MM.1S (cell line): ENCODE data around the gene EMC7.

ENCODE experiments used
- DNase-seq: peaks from one replicate; pipeline ENCODE4 v3.0.0-alpha.2; 2015
- H2AFZ ChIP-seq: fragments of 300-600 bp; sonication (generic); 2 replicates; pipeline ENCODE4 v1.6.0; 2016; ENCODE audit warnings: antibody characterized with exemption, low read length
- H3F3A ChIP-seq: fragments of 300-600 bp; sonication (generic); 2 replicates; pipeline ENCODE4 v1.6.1; 2016; ENCODE audit warnings: mild to moderate bottlenecking, antibody characterized with exemption, low read length, moderate library complexity, mixed read lengths; ENCODE audit not compliant: insufficient read depth
- H3K27ac ChIP-seq: fragments of 300-600 bp; sonication (generic); 2 replicates; pipeline ENCODE4 v1.5.1; 2016; ENCODE audit warnings: mild to moderate bottlenecking, low read length
- H3K27me3 ChIP-seq: fragments of 300-600 bp; sonication (generic); replicated peaks from 2 replicates; pipeline ENCODE4 v1.6.0; 2016; ENCODE audit warnings: low read length; ENCODE audit not compliant: insufficient read depth
- H3K36me3 ChIP-seq: fragments of 300-600 bp; sonication (generic); replicated peaks from 2 replicates; pipeline ENCODE4 v1.6.1; 2016; ENCODE audit warnings: mild to moderate bottlenecking, low read length, mixed read lengths; ENCODE audit not compliant: insufficient read depth
- H3K4me1 ChIP-seq: fragments of 300-600 bp; sonication (generic); 2 replicates; pipeline ENCODE4 v1.6.1; 2016; ENCODE audit warnings: low read length, mixed read lengths
- H3K4me2 ChIP-seq: fragments of 300-600 bp; sonication (generic); 2 replicates; pipeline ENCODE4 v1.6.0; 2016; ENCODE audit warnings: low read depth, low read length
- H3K4me3 ChIP-seq: fragments of 300-600 bp; sonication (generic); 2 replicates; pipeline ENCODE4 v1.5.1; 2016; ENCODE audit warnings: low read length, mixed read lengths
- H3K79me2 ChIP-seq: fragments of 300-600 bp; sonication (generic); 2 replicates; pipeline ENCODE4 v1.6.1; 2016; ENCODE audit warnings: mixed run types, low read length, mixed read lengths
- H3K9ac ChIP-seq: fragments of 300-600 bp; sonication (generic); 2 replicates; pipeline ENCODE4 v1.6.1; 2016; ENCODE audit warnings: low read length, mixed read lengths
- H3K9me2 ChIP-seq: fragments of 300-600 bp; sonication (generic); replicated peaks from 2 replicates; pipeline ENCODE4 v1.6.1; 2016; ENCODE audit warnings: mild to moderate bottlenecking, low read length, mixed read lengths; ENCODE audit not compliant: insufficient read depth
- H3K9me3 ChIP-seq: fragments of 300-600 bp; sonication (generic); replicated peaks from 2 replicates; pipeline ENCODE4 v1.6.1; 2016; ENCODE audit warnings: mild to moderate bottlenecking, low read length, mixed read lengths; ENCODE audit not compliant: insufficient read depth
- H4K20me1 ChIP-seq: fragments of 300-600 bp; sonication (generic); 2 replicates; pipeline ENCODE4 v1.6.1; 2016; ENCODE audit warnings: mild to moderate bottlenecking, low read length, moderate library complexity, mixed read lengths; ENCODE audit not compliant: insufficient read depth
- CTCF ChIP-seq: fragments of 300-600 bp; sonication (generic); IDR thresholded peaks from 2 replicates; pipeline ENCODE4 v1.5.1; 2016; ENCODE audit warnings: antibody characterized with exemption, low read length, mixed read lengths
- EZH2 ChIP-seq: fragments of 300-600 bp; sonication (generic); optimal IDR thresholded peaks from 2 replicates; pipeline ENCODE3; 2017; ENCODE audit warnings: low read depth, mild to moderate bottlenecking, antibody characterized with exemption, low read length, mixed read lengths
- EZH2phosphoT487 ChIP-seq: fragments of 300-600 bp; sonication (generic); IDR thresholded peaks from 2 replicates; pipeline ENCODE4 v1.6.1; 2018; ENCODE audit warnings: antibody characterized with exemption, low read length

The EMC7 gene

GRCh38 chr15:34059946-34060345, 41.7 kb downstream of the EMC7 start:
- H3K9me3 ChIP-seq, result no peaks in the 10 kb centered on the region
- H3K27ac ChIP-seq, result no peak overlapping the region
- no peak overlapping the region for H2AFZ ChIP-seq
- H3K27me3 ChIP-seq, result no peaks in the 10 kb centered on the region
- H3F3A ChIP-seq, result no peaks in the 10 kb centered on the region
- H3K36me3 ChIP-seq, result no peaks in the 10 kb centered on the region
- H3K9ac ChIP-seq, result no peak overlapping the region
- H3K9me2 ChIP-seq, result no peaks in the 10 kb centered on the region
- TF ChIP-seq EZH2 (no peak), CTCF (no peak), EZH2phosphoT487 (no peak)
- no peak overlapping the region for H3K4me3 ChIP-seq
- H4K20me1 ChIP-seq, result no peaks in the 10 kb centered on the region
- H3K4me2 ChIP-seq, result no peak overlapping the region
- DNase-seq, result no peak
- no peaks in the 10 kb centered on the region for H3K4me1 ChIP-seq
- no peaks in the 10 kb centered on the region for H3K79me2 ChIP-seq

DNA sequence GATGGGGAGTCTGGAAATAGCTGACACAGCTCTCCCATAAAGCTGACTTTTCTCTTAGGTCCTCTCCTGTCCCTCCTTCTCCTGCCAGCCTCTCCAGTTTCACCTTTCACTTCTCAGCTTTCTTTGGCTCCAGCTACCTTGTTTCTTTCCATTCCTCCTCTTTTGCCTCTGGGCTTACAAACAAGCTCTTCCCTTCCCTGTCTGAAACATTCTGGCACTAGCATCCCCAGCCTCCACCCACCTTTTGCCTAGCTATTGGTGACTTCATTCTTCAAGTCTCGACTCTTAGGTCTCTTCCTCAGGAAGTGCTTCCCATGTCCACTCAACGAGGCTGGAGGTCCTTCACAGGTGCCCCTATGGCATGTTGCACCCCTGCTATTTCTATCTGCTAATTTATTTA, 42.2 kb downstream of the EMC7 start:
- TF ChIP-seq EZH2 (no peak), CTCF (no peak), EZH2phosphoT487 (no peak)
- no peak overlapping the region for H3K9ac ChIP-seq

GRCh38 chr15:34056911-34057310, 44.8 kb downstream of the EMC7 start:
- Histone ChIP-seq H3K79me2 (no peaks in the 10 kb centered on the region), H3K27me3 (no peaks in the 10 kb centered on the region), H3K4me2 (no peak overlapping the region), H3K4me1 (no peaks in the 10 kb centered on the region), H3K9me2 (no peaks in the 10 kb centered on the region), H3F3A (no peaks in the 10 kb centered on the region), H3K9ac (no peak overlapping the region), H4K20me1 (no peaks in the 10 kb centered on the region), H3K4me3 (no peak overlapping the region), H3K27ac (no peak overlapping the region), H2AFZ (no peak overlapping the region), H3K9me3 (no peaks in the 10 kb centered on the region), H3K36me3 (no peaks in the 10 kb centered on the region)
- DNase-seq, result no peak
- TF ChIP-seq EZH2 (no peak), EZH2phosphoT487 (no peak), CTCF (no peak)

More for the DNA sequence above, 42.2 kb downstream of the EMC7 start:
- H3K27me3 ChIP-seq, result no peaks in the 10 kb centered on the region
- H3K9me2 ChIP-seq, result no peaks in the 10 kb centered on the region
- no peak overlapping the region for H2AFZ ChIP-seq
- H3K79me2 ChIP-seq, result no peaks in the 10 kb centered on the region
- H3K36me3 ChIP-seq, result no peaks in the 10 kb centered on the region
- no peaks in the 10 kb centered on the region for H3K4me1 ChIP-seq
- DNase-seq, result no peak
- H4K20me1 ChIP-seq, result no peaks in the 10 kb centered on the region
- no peaks in the 10 kb centered on the region for H3F3A ChIP-seq
- no peak overlapping the region for H3K4me3 ChIP-seq
- no peak overlapping the region for H3K4me2 ChIP-seq
- no peak overlapping the region for H3K27ac ChIP-seq
- no peaks in the 10 kb centered on the region for H3K9me3 ChIP-seq
